ENCODE measurements around the gene APBA2.

GRCh38 chr15:29003840-29004233 lies 118.1 kb downstream of the APBA2 start:
- TF ChIP-seq CTCF (IDR thresholded peaks at IDR 0.05 in 8 of 11, conservative IDR thresholded peaks at IDR 0.05 in 3 of 11) (no peak), POLR2A (IDR thresholded peaks at IDR 0.05) (no peak)
